ENCODE measurements around the gene TMCC1. TPM values are rescaled to one million over a fixed set of nuclear protein-coding genes. Genes with fewer than 3 reads are reported as not detected.

TMCC1 gene
- total RNA-seq, 2 donors from 2014 or later, result 16.7 to 16.9 TPM

DNA sequence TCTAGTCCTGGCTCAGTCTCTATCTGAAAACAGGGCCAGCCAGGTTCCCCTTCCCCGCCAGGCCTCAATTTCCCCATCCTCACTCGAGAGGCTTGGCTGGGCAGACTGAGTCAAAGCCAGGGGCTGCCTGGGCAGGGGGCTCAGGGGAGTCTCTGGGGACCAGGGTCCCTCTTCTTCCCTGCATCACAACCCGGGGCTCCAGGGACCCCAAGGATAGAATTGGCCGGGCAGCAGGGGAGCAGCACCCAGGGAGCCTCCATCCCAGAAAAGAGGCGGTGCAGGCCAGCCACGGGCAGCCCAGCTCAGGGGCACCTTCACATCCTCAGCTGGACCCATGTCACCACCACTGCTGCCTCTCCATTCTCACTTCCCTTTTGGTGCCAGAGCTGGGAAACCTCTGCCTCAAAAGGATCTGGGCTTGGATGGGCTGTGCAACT, 273.8 kb downstream of the TMCC1 start:
- no peaks in the 10 kb centered on the region for H3K27me3 Mint-ChIP-seq (ENCODE audit: low read depth)
- DNase-seq (no peak), ATAC-seq (replicated peaks in 1 of 2) (no peak)
- peaks cover 9% of the 10 kb centered on the region for H3K4me1 Mint-ChIP-seq (ENCODE audit: low read depth)
- no peak overlapping the region for H3K27ac Mint-ChIP-seq
- no peaks in the 10 kb centered on the region for H3K36me3 Mint-ChIP-seq (ENCODE audit: insufficient read depth in 2 of 2)
- no peak overlapping the region for H3K4me3 Mint-ChIP-seq
- no peaks in the 10 kb centered on the region for H3K9me3 Mint-ChIP-seq

DNA sequence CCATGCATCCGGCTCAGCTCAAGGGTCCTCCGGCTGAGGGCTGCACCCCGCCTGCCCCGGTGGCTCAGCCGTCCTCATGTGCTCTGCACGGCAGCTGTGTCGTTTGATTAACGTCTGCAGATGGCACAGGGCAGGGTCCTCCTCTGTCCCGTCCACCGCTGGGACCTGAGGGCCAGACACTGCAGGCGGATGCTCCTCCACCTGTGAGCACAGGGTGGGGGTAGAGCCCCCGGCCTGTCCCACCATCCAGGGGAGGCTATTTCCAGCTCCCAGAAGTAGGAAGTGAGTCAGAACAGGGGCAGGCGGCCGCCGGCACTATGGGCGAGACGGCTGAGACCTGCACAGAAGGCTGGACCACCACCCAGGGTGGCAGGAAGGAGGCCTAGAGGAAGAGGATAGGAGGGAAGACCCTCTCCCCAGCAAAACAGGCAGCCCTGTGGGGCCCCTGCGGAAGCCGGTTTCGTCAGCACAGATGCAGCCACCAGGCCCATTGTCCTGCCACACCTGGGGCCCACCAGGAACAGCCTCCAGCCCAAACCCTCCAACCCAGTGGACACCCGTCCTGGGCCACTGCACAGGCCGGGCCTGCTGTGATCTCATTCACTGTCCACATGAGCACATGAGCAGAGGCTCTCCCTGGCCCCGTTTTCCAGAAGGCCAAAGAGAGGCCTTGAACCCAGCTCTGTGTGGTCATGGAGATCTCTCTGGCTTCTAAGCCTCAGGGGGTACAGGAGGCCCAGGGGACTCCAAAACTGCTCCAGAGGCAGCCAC, 274.4 kb downstream of the TMCC1 start:
- DNase-seq, result no peak
- Mint-ChIP-seq H3K4me3 (no peak overlapping the region), H3K27me3 (ENCODE audit: low read depth) (no peaks in the 10 kb centered on the region), H3K27ac (no peak overlapping the region), H3K36me3 (ENCODE audit: insufficient read depth in 2 of 2) (no peaks in the 10 kb centered on the region), H3K4me1 (ENCODE audit: low read depth) (peaks cover 9% of the 10 kb centered on the region), H3K9me3 (no peaks in the 10 kb centered on the region)
- no peak for ATAC-seq (replicated peaks in 1 of 2)

DNA sequence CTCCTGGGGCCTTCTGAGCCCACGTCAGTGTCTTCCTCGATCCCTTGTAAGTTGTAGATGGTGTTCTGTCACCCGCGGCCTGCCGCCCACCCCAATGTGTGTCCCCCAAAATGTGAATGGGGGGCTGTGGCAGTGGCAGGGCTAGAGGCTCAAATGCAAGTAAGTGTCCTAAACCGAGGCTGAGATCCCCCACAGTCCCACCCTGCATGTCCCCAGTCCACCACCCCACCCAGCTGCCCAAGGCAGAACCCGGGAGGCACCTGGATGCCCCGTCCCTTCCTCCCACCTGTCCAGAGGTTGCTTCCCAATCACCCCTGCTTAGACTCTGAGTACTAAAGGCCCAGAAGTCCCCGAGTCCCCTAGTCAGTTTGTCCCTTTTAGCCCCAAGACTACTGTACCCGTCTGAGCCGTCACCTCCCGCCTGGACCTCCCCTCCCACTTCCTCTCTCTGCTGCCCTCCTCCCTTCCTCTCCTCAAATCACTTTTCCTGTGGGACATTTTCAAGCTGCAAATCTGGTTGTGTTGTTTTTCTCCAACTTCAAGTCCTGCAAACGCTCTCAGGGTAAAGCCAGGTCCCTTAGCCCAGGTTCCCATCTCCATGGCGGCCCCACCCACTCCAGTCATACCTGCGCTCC, 275.2 kb downstream of the TMCC1 start:
- Mint-ChIP-seq H3K4me3 (no peak overlapping the region), H3K27ac (no peak overlapping the region), H3K4me1 (ENCODE audit: low read depth) (peaks cover 9% of the 10 kb centered on the region), H3K27me3 (ENCODE audit: low read depth) (no peaks in the 10 kb centered on the region), H3K9me3 (no peaks in the 10 kb centered on the region), H3K36me3 (ENCODE audit: insufficient read depth in 2 of 2) (no peaks in the 10 kb centered on the region)
- ATAC-seq (replicated peaks in 1 of 2) (no peak), DNase-seq (no peak)

DNA sequence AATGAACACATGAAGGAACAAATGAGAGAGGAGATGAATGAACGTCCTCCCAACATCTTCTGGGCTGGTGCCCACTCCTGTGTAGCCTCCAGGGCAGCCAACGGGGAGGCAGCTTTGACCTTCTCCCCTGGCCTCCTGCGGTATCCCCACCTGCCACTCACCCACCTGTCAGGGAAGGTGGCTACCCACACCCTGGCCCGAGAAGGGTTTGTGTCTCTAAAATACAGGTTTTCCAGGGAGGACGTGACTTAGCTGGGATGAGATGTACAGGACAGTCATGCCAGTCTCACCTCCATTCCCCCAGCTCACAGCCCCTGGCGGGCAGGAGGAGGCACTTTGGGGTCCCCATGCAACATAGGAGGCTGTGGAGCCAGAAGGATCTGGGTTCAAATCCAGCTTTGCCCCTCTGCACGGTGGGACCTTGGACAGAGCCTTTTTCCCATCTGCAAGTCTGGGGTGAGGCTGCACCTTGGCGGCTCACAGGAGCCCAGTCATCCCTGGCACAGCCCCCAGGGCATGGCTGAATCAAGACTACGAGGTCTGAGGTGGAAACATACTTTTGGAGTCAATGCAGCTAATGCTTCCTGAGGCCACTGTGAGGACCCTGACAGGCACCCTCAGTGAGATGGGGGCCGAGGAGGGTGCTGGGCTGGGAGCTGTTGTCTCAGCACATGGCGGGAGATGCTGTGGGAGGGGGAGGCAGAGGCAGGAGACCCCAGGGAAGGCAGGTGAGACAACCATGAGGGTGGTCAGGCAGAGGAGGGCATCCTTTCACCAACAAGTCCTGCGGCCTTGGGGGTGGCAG, 275.9 kb downstream of the TMCC1 start:
- ATAC-seq (replicated peaks in 1 of 2), result no peak
- Mint-ChIP-seq H3K4me1 (ENCODE audit: low read depth) (peaks cover 9% of the 10 kb centered on the region), H3K27ac (no peak overlapping the region), H3K27me3 (ENCODE audit: low read depth) (no peaks in the 10 kb centered on the region), H3K36me3 (ENCODE audit: insufficient read depth in 2 of 2) (no peaks in the 10 kb centered on the region), H3K4me3 (no peak overlapping the region), H3K9me3 (no peaks in the 10 kb centered on the region)
- DNase-seq, result no peak

DNA sequence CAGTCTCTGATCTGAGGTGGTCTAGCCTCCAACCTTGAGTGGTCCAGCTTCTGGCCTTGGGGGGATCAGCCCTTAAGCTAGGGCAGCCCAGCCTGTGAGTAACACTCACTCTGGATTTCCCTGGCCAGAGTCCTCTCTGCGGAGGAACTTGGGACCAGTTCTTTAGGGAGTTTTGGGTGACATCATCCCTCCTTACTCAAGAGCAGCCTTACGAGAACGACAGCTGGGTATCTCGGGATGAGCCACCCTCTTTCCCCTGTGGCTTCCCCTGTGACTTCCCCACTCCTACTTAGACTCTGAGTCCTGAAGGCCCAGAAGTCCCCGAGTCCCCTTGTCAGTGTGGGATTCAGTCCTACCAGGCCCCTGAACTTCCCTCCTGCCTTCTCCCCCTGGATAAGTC, 276.8 kb downstream of the TMCC1 start:
- H3K9me3 Mint-ChIP-seq, result no peaks in the 10 kb centered on the region
- H3K27ac Mint-ChIP-seq, result no peak overlapping the region
- DNase-seq (no peak), ATAC-seq (replicated peaks in 1 of 2) (peak; percentile 22 to 64)
- no peaks in the 10 kb centered on the region for H3K27me3 Mint-ChIP-seq (ENCODE audit: low read depth)
- peaks cover 9% of the 10 kb centered on the region for H3K4me1 Mint-ChIP-seq (ENCODE audit: low read depth)
- no peak overlapping the region for H3K4me3 Mint-ChIP-seq
- H3K36me3 Mint-ChIP-seq (ENCODE audit: insufficient read depth in 2 of 2), result no peaks in the 10 kb centered on the region

DNA sequence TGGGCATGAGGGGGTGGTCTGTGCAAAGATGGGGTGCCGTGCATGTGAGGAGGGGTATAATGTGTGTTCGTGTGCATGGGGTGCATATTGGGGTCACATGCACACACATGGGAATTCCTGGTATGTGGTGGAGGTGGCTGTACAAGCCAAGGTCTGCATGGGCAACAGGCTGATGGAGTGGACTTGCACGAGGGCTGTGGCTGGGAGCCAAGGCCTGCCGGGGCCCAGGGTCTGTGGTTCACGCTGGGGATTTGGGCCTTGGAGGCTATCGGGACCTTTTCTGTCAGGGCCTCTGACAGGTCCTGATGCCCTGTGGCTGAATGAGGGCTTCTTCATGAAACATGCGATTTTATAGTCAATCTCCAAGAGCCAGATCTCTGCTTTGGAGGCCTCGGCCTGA, 277.2 kb downstream of the TMCC1 start:
- Mint-ChIP-seq H3K27ac (no peak overlapping the region), H3K4me1 (ENCODE audit: low read depth) (peaks cover 9% of the 10 kb centered on the region), H3K27me3 (ENCODE audit: low read depth) (no peaks in the 10 kb centered on the region), H3K9me3 (no peaks in the 10 kb centered on the region), H3K4me3 (no peak overlapping the region), H3K36me3 (ENCODE audit: insufficient read depth in 2 of 2) (no peaks in the 10 kb centered on the region)
- DNase-seq (no peak), ATAC-seq (replicated peaks in 1 of 2) (peak in 1 of 2 donors; percentile 12)

DNA sequence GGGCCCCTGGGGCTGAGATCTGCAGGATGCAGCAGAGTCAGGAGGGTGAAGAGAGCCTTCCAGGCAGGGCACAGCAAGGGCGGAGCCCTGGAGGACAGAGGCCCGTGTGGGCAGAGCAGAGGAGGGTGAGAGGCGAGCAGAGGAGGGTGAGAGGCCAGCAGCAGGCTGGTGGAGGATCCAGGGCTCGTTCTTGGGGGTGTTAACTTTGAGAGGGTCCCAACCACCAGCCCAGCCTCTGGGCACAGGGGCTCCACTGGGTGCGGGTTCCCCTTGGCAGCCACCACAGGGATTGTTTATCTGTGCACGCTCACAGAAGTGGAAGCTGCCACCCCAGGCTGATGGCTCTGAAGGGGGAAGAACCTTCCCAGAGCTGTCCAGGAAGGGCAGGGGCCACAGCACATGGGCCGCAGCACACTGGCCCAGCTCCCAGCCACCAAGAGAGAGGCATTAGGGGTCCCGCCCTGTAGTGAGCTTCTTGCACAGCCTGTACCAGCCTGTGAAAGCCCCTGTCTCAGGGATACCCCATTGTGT, 277.7 kb downstream of the TMCC1 start:
- Mint-ChIP-seq H3K36me3 (ENCODE audit: insufficient read depth in 2 of 2) (no peaks in the 10 kb centered on the region), H3K27ac (no peak overlapping the region), H3K4me1 (ENCODE audit: low read depth) (peaks cover 9% of the 10 kb centered on the region), H3K9me3 (no peaks in the 10 kb centered on the region), H3K4me3 (no peak overlapping the region), H3K27me3 (ENCODE audit: low read depth) (no peaks in the 10 kb centered on the region)
- no peak for DNase-seq
- ATAC-seq (replicated peaks in 1 of 2), result no peak

DNA sequence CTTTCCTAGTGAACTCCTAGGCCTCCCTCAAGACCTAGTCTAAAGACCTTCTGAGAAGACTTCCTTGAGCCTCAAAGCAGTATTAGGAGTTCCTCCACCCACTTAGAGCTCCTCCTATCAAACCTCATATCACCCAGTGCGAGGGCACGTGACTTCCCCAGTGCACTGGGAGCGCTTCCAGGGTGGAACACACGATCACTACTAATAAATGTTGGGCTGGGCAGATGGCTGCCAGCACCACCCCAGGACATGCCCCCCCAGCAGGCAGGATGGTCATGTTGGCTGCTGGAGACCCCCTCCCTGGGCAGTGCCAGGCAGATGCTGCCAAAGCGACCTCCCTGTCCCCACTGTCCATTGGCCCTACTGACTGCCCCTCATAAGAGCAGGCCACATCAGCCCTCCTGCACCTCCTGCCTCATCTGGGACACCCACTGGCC, 278.6 kb downstream of the TMCC1 start:
- Mint-ChIP-seq H3K27me3 (ENCODE audit: low read depth) (no peaks in the 10 kb centered on the region), H3K9me3 (no peaks in the 10 kb centered on the region), H3K27ac (no peak overlapping the region), H3K4me1 (ENCODE audit: low read depth) (peaks cover 9% of the 10 kb centered on the region), H3K4me3 (no peak overlapping the region), H3K36me3 (ENCODE audit: insufficient read depth in 2 of 2) (no peaks in the 10 kb centered on the region)
- DNase-seq, result no peak
- ATAC-seq (replicated peaks in 1 of 2), result no peak

DNA sequence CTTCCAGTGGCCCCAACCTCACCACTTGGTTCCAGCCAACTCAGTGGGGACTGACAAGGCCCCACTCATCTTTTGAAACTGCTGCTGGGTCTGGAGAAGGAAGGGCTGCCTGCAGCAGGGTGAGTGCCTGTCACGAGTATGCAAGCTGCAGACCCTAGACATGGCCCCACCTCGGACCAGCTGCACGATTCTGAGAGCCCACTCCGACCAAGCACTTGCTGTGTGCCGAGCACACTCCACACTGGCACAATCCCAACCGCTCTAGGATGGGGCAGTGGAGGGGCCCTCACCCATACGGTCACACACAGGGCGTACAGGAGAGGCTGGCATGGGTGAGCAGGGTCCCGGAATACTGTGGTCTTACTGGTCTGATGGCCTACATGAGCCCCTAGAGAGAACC, 279.1 kb downstream of the TMCC1 start:
- ATAC-seq (replicated peaks in 1 of 2) (no peak), DNase-seq (no peak)
- no peak overlapping the region for H3K4me3 Mint-ChIP-seq
- H3K4me1 Mint-ChIP-seq (ENCODE audit: low read depth), result peaks cover 9% of the 10 kb centered on the region
- no peak overlapping the region for H3K27ac Mint-ChIP-seq
- no peaks in the 10 kb centered on the region for H3K9me3 Mint-ChIP-seq
- H3K36me3 Mint-ChIP-seq (ENCODE audit: insufficient read depth in 2 of 2), result no peaks in the 10 kb centered on the region
- peaks cover 1% of the 10 kb centered on the region for H3K27me3 Mint-ChIP-seq (ENCODE audit: low read depth)

DNA sequence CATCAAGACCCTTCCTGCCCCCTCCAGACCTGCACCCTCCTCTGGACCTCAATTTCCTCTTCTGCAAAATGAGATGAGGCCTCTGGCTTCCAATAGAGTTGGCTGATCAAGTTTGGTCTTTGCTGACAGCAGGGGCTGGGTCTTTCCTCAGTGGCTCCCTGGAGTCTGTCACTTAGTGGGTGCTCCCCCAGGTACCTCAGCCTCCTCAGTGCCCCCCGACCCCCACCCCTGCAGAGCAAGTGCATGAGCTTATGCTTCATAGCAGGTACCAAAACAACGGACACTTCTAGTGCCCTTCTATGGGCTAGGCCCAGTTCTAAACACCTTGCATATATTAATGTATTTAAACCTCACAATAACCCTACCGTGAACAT, 280.2 kb downstream of the TMCC1 start:
- ATAC-seq (replicated peaks in 1 of 2) (no peak), DNase-seq (no peak)
- peaks cover 12% of the 10 kb centered on the region for H3K27me3 Mint-ChIP-seq (ENCODE audit: low read depth)
- no peak overlapping the region for H3K27ac Mint-ChIP-seq
- H3K4me3 Mint-ChIP-seq, result no peak overlapping the region
- peaks cover 2% of the 10 kb centered on the region for H3K4me1 Mint-ChIP-seq (ENCODE audit: low read depth)
- no peaks in the 10 kb centered on the region for H3K9me3 Mint-ChIP-seq
- H3K36me3 Mint-ChIP-seq (ENCODE audit: insufficient read depth in 2 of 2), result no peaks in the 10 kb centered on the region

DNA sequence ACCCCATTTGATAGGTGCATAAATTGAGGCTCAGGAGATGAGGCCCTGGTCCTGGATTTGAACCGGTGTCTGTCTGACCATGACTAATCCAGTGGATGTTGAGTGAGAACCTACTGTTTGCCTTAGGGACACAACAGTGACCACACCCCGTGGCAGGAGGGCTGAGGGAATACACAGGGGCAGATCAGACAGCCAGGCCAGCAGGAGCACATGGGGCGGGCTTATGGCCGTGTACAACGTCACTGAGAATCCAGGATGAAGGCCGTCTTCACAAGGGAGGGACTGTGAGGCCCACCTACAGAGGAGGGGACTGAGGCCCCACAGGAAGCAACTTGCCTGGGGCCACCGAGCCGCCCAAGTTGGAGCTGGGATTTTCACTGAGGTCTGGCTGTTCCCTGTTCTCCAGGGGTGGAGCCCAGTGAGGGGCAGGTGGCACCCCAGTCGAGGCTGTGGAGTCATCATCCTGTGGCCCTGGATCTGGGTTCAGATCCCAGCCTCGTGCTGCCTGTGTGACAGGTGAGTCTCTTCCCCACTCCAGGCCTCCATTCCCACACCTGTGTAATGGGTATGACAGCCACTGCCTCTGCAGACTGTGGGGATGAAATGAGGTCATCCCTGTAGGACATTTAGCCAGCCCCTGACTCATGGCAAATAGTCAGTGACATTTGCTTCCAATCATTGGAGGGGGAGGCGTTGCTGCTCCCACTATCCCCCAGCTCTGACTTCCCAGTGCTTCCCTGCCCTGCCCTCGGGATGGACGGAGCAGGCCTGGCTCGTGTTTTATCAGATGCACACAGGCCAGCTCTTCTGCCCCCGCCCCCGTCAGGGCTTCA, 280.8 kb downstream of the TMCC1 start:
- Mint-ChIP-seq H3K9me3 (no peaks in the 10 kb centered on the region), H3K36me3 (ENCODE audit: insufficient read depth in 2 of 2) (no peaks in the 10 kb centered on the region), H3K4me3 (no peak overlapping the region), H3K4me1 (ENCODE audit: low read depth) (no peaks in the 10 kb centered on the region), H3K27me3 (ENCODE audit: low read depth) (peaks cover 15% of the 10 kb centered on the region), H3K27ac (no peak overlapping the region)
- DNase-seq (no peak), ATAC-seq (replicated peaks in 1 of 2) (no peak)

DNA sequence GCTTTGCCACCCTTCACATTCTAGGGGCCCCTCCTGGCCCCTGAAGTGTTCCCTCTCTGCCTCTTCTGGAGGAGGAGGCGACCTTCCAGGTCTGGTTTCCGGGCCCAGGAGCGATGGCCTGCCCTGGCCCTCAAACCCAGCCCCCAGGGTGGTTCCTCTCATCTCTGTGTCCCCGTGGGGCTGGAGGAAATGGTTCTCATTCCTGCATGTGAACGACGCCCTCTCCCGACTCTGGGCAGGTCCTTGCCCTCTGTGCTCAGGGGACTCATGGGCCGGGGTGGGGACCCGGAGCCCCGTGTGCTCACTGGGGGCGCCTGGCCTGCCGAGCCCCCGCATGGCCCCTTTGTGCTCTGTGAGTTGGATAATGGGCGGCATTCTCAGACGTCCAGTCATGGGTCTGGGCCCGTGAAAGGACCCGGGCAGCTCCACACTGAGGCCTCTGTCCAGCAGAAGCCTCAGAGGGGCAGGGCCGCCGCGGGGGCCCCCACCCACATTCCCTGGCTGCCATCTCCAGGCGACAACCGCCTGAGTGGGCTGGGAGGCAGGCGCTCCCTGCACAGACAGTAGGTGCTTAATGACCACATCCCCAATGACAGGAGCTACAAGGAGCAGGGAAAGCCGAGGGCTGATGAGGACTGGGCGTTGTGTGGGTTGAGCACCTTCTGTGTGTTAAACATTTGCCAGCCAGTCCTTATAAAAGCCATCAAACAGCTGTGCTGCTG, 281.5 kb downstream of the TMCC1 start:
- no peaks in the 10 kb centered on the region for H3K9me3 Mint-ChIP-seq
- ATAC-seq (replicated peaks in 1 of 2) (no peak), DNase-seq (no peak)
- peaks cover 22% of the 10 kb centered on the region for H3K27me3 Mint-ChIP-seq (ENCODE audit: low read depth)
- no peak overlapping the region for H3K4me3 Mint-ChIP-seq
- H3K4me1 Mint-ChIP-seq (ENCODE audit: low read depth), result peaks cover 6% of the 10 kb centered on the region
- peaks cover under 1% of the 10 kb centered on the region in 2 donors for H3K36me3 Mint-ChIP-seq (ENCODE audit: insufficient read depth in 2 of 2)
- no peak overlapping the region for H3K27ac Mint-ChIP-seq
